WTC11 (cell line): Measurements from ENCODE around the gene F2RL2. TPM values are rescaled to one million over a fixed set of nuclear protein-coding genes. Genes with fewer than 3 reads are reported as not detected.

Experiments used
- ATAC-seq: fragments of 200-7000 bp; cut with Tn5 transposase; 2 replicates; pipeline ENCODE4 v1.10.0; 2021; ENCODE audit warnings: mild to moderate bottlenecking, moderate library complexity
- CTCF ChIA-PET: fragments of 300-600 bp; sonication (Branson Sonifier 250); formaldehyde crosslinking; loops from one replicate; lab custom pipeline; 2021; ENCODE audit warnings: antibody characterized with exemption; lab: Charles Lee
- POLR2A ChIA-PET: fragments of 350-600 bp; sonication (Branson Sonifier 250); formaldehyde crosslinking; loops from one replicate; lab custom pipeline; 2021; ENCODE audit warnings: antibody characterized with exemption; lab: Charles Lee
- DNase-seq: peaks from one replicate; pipeline ENCODE4 v3.0.0; 2021; ENCODE audit warnings: low spot score
- H3K27ac Mint-ChIP-seq: 2 replicates; pipeline ENCODE4 v1.8.0; 2021; ENCODE audit warnings: mixed read lengths
- H3K27me3 Mint-ChIP-seq: 2 replicates; pipeline ENCODE4 v1.8.0; 2021; ENCODE audit warnings: low read depth, mild to moderate bottlenecking, moderate library complexity, mixed read lengths
- H3K36me3 Mint-ChIP-seq: 2 replicates; pipeline ENCODE4 v1.8.0; 2021; ENCODE audit warnings: mixed read lengths
- H3K4me1 Mint-ChIP-seq: 2 replicates; pipeline ENCODE4 v1.8.0; 2022; ENCODE audit warnings: mixed read lengths
- H3K4me3 Mint-ChIP-seq: 2 replicates; pipeline ENCODE4 v1.8.0; 2021; ENCODE audit warnings: mild to moderate bottlenecking, moderate library complexity, mixed read lengths
- H3K9me3 Mint-ChIP-seq: 2 replicates; pipeline ENCODE4 v1.8.0; 2021; ENCODE audit warnings: mixed read lengths
- AR ChIP-seq: fragments of 250-450 bp; sonication (Bioruptor Pico); IDR thresholded peaks from 2 replicates; pipeline ENCODE4 v1.9.0; 2021; ENCODE audit warnings: mild to moderate bottlenecking
- CREB1 ChIP-seq: sonication (generic); formaldehyde crosslinking; IDR thresholded peaks from 2 replicates; pipeline ENCODE4 v1.8.0; 2023; ENCODE audit warnings: mild to moderate bottlenecking, missing genetic modification reagents
- CREM ChIP-seq: sonication (generic); formaldehyde crosslinking; IDR thresholded peaks from 2 replicates; pipeline ENCODE4 v1.8.1; 2022; ENCODE audit warnings: mild to moderate bottlenecking, missing genetic modification reagents, moderate library complexity
- FOXK1 ChIP-seq: sonication (generic); formaldehyde crosslinking; IDR thresholded peaks from 2 replicates; pipeline ENCODE4 v1.8.0; 2022; ENCODE audit warnings: mild to moderate bottlenecking, moderate library complexity, missing genetic modification reagents
- JAZF1 ChIP-seq: fragments of 250-450 bp; sonication (Bioruptor Pico); IDR thresholded peaks from 2 replicates; pipeline ENCODE4 v1.9.0; 2021; ENCODE audit warnings: moderate library complexity, mild to moderate bottlenecking, inconsistent platforms
- MXD4 ChIP-seq: fragments of 250-450 bp; sonication (Bioruptor Pico); IDR thresholded peaks from 2 replicates; pipeline ENCODE4 v1.8.0; 2021; ENCODE audit warnings: mild to moderate bottlenecking, moderate library complexity, borderline replicate concordance
- MYBL2 ChIP-seq: sonication (generic); formaldehyde crosslinking; IDR thresholded peaks from 2 replicates; pipeline ENCODE4 v1.8.1; 2023; ENCODE audit warnings: mild to moderate bottlenecking, moderate library complexity, missing genetic modification reagents
- NR3C1 ChIP-seq: sonication (generic); formaldehyde crosslinking; conservative IDR thresholded peaks from 2 replicates; pipeline ENCODE4 v1.8.1; 2023; ENCODE audit warnings: low read depth, mild to moderate bottlenecking, missing genetic modification reagents
- TEAD4 ChIP-seq: sonication (generic); formaldehyde crosslinking; IDR thresholded peaks from 2 replicates; pipeline ENCODE4 v1.8.0; 2022; ENCODE audit warnings: mild to moderate bottlenecking, missing genetic modification reagents
- ZBTB43 ChIP-seq: sonication (generic); formaldehyde crosslinking; IDR thresholded peaks from 2 replicates; pipeline ENCODE4 v1.8.1; 2023; ENCODE audit warnings: mild to moderate bottlenecking, missing genetic modification reagents
- ZMAT4 ChIP-seq: fragments of 250-450 bp; sonication (Bioruptor Pico); IDR thresholded peaks from 2 replicates; pipeline ENCODE4 v1.9.0; 2021; ENCODE audit warnings: mild to moderate bottlenecking
- ZNF121 ChIP-seq: sonication (generic); formaldehyde crosslinking; IDR thresholded peaks from 2 replicates; pipeline ENCODE4 v1.8.0; 2023; ENCODE audit warnings: missing genetic modification reagents
- ZNF219 ChIP-seq: sonication (generic); formaldehyde crosslinking; IDR thresholded peaks from 2 replicates; pipeline ENCODE4 v1.8.0; 2023; ENCODE audit warnings: missing genetic modification reagents, mild to moderate bottlenecking, borderline replicate concordance
- ZNF317 ChIP-seq: sonication (generic); formaldehyde crosslinking; IDR thresholded peaks from 2 replicates; pipeline ENCODE4 v1.8.1; 2023; ENCODE audit warnings: low read depth, mild to moderate bottlenecking, moderate library complexity, missing genetic modification reagents, borderline replicate concordance
- ZNF423 ChIP-seq: fragments of 250-450 bp; sonication (Bioruptor Pico); IDR thresholded peaks from 2 replicates; pipeline ENCODE4 v2.1.2; 2022; ENCODE audit warnings: mild to moderate bottlenecking, moderate library complexity
- ZNF671 ChIP-seq: fragments of 250-450 bp; sonication (Bioruptor Pico); IDR thresholded peaks from 2 replicates; pipeline ENCODE4 v1.8.0; 2021; ENCODE audit warnings: mild to moderate bottlenecking
- total RNA-seq: library from RNA; stranded (reverse); gene quantifications from 3 replicates; pipeline ENCODE4 v1.2.3, GENCODE V29; 2021
- TF ChIP-seq, protein P1 (sequence below): fragments of 250-450 bp; sonication (Bioruptor Pico); IDR thresholded peaks from 2 replicates; pipeline ENCODE4 v1.8.0; 2021; ENCODE audit warnings: mild to moderate bottlenecking
- TF ChIP-seq, protein P2 (sequence below): fragments of 250-450 bp; sonication (Bioruptor Pico); conservative IDR thresholded peaks from 2 replicates; pipeline ENCODE4 v1.9.0; 2021; ENCODE audit warnings: mild to moderate bottlenecking
- TF ChIP-seq, protein P3 (sequence below): sonication (generic); formaldehyde crosslinking; IDR thresholded peaks from 2 replicates; pipeline ENCODE4 v1.8.0; 2022; ENCODE audit warnings: mild to moderate bottlenecking, missing genetic modification reagents

The F2RL2 gene
- total RNA-seq, 1 experiment from 2014 or later: not detected

DNA sequence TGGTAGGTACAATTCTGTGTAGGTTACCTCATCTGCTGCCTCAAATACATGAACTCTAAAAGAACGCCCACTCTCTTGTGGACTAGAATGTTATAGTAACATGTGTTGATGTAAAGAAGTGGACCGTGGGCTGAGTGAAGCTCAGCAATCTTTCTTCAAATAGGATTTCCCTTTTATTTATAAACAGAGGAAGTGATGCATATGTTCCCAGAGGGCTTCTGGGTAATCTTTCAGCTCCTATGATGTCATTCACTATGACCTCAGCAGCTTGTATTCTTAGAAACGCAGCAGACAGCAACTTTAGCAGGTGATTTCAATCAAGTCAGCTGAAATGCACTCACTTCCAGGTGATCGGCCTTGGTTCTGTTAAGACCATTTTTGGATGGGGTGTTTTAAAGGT, 14.4 kb downstream of the F2RL2 start:
- Mint-ChIP-seq H3K27me3 (no peaks in the 10 kb centered on the region), H3K4me3 (no peak overlapping the region), H3K4me1 (peaks cover 14% of the 10 kb centered on the region), H3K27ac (no peak overlapping the region), H3K9me3 (no peaks in the 10 kb centered on the region), H3K36me3 (peaks cover 18% of the 10 kb centered on the region)
- no peak for TF ChIP-seq CREB1 (CRISPR knock-in tag)
- TF ChIP-seq JAZF1 (CRISPR knock-in tag): no peak
- ATAC-seq (no peak), DNase-seq (no peak)
- ChIA-PET POLR2A (no interaction called here), CTCF (no interaction called here)

DNA sequence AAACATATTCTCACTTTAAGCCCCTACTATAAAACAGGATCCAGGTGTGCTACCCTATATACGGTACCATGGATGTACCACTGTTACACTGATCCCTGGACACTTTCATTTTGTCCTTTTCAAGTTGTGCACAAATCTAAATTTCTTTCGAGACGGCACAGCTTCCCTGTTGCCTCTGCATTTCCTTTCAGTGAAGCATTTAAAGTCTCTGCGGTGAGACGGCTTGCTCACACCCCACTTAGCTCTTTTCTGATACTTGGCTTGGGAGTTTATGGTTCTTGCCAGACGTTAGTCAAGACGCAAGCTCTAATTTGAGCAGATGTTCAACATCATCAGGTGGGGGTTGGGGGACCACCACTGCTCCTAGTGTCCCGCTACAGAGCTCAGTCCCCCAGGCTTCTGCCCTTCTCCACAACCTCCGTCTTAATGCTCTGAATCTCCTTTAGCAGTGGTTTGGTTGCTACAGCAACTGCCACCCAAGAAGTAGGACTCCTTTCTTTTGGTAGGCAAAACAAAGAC, 15.8 kb downstream of the F2RL2 start:
- Mint-ChIP-seq H3K36me3 (peaks cover 22% of the 10 kb centered on the region), H3K9me3 (no peaks in the 10 kb centered on the region), H3K27ac (peak overlapping the region; percentile 11), H3K4me3 (no peak overlapping the region), H3K4me1 (peaks cover 14% of the 10 kb centered on the region), H3K27me3 (no peaks in the 10 kb centered on the region)
- ATAC-seq (peak; percentile 63), DNase-seq (no peak)
- TF ChIP-seq, protein P1, sequence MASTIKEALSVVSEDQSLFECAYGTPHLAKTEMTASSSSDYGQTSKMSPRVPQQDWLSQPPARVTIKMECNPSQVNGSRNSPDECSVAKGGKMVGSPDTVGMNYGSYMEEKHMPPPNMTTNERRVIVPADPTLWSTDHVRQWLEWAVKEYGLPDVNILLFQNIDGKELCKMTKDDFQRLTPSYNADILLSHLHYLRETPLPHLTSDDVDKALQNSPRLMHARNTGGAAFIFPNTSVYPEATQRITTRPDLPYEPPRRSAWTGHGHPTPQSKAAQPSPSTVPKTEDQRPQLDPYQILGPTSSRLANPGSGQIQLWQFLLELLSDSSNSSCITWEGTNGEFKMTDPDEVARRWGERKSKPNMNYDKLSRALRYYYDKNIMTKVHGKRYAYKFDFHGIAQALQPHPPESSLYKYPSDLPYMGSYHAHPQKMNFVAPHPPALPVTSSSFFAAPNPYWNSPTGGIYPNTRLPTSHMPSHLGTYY: no peak
- POLR2A ChIA-PET: no interaction called here
- CTCF ChIA-PET: interaction anchor here (0.6 to 2.1 kb wide), 5 partner anchors 24 to 423 kb away, joined by 3 to 13 read pairs (median 5); partner anchors contain the start of gene IQGAP2

DNA sequence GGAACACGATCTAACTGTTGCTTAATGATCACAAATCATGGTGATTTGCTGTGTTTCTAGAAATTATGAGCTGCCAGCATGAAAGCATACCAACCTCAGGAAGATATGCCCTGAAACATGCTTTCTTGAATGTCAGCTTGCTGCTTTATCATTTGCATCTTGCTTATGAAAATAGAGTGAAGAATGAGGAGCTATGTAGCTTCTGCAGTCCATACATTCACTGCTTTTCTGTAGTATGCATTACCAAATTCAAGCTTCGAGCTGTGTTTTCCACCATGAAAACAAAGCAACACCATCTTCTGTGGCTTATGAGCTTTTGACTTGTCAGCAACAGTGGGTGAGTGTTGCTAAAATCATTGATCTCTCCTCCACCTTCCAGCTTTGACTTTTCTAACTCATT, 16.5 kb downstream of the F2RL2 start:
- peak overlapping the region; percentile 43; the same call in 1 of the 2 replicates for H3K27ac Mint-ChIP-seq
- no peaks in the 10 kb centered on the region for H3K27me3 Mint-ChIP-seq
- ATAC-seq: no peak
- H3K4me1 Mint-ChIP-seq: peaks cover 14% of the 10 kb centered on the region
- ChIA-PET POLR2A (no interaction called here), CTCF (interaction anchor here (0.6 to 2.1 kb wide), 5 partner anchors 23 to 424 kb away, joined by 3 to 13 read pairs (median 5); partner anchors contain the start of gene IQGAP2)
- no peak for TF ChIP-seq ZMAT4 (CRISPR knock-in tag)
- H3K4me3 Mint-ChIP-seq: no peak overlapping the region
- no peak for DNase-seq
- no peaks in the 10 kb centered on the region for H3K9me3 Mint-ChIP-seq
- peaks cover 18% of the 10 kb centered on the region for H3K36me3 Mint-ChIP-seq

DNA sequence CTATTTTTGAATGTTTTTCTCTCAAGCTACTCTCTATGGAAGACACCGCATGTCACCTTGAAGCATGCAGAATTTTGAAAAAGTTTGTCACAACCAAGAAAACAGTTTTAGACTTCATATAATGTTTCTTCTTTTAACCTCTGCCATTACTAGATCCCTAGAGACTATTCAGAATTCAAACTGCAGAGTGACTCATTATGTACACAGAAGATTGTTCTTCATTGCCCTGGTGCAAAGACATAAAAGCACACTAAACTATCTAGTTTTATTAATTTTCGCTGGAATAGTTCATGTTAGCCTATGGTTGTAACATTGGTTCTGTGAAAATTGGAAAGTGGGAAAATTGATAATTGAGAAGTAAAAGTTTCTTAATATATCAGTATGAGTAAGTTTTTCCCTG, 18.4 kb downstream of the F2RL2 start:
- no peaks in the 10 kb centered on the region for H3K9me3 Mint-ChIP-seq
- peaks cover 14% of the 10 kb centered on the region for H3K4me1 Mint-ChIP-seq
- POLR2A ChIA-PET: no interaction called here
- DNase-seq: no peak
- H3K27me3 Mint-ChIP-seq: no peaks in the 10 kb centered on the region
- H3K27ac Mint-ChIP-seq: no peak overlapping the region
- H3K36me3 Mint-ChIP-seq: peaks cover 15% of the 10 kb centered on the region
- H3K4me3 Mint-ChIP-seq: no peak overlapping the region
- CTCF ChIA-PET: no interaction called here
- no peak for ATAC-seq
- TF ChIP-seq NR3C1 (CRISPR knock-in tag) (no peak), ZNF317 (CRISPR knock-in tag) (no peak), MXD4 (CRISPR knock-in tag) (no peak), ZNF671 (CRISPR knock-in tag) (no peak), MYBL2 (CRISPR knock-in tag) (no peak), CREM (CRISPR knock-in tag) (no peak), ZBTB43 (CRISPR knock-in tag) (no peak), ZNF121 (CRISPR knock-in tag) (no peak), AR (CRISPR knock-in tag) (no peak), FOXK1 (CRISPR knock-in tag) (no peak), ZNF219 (CRISPR knock-in tag) (no peak), TEAD4 (CRISPR knock-in tag) (no peak), ZNF423 (CRISPR knock-in tag) (no peak)
- TF ChIP-seq, protein P2, sequence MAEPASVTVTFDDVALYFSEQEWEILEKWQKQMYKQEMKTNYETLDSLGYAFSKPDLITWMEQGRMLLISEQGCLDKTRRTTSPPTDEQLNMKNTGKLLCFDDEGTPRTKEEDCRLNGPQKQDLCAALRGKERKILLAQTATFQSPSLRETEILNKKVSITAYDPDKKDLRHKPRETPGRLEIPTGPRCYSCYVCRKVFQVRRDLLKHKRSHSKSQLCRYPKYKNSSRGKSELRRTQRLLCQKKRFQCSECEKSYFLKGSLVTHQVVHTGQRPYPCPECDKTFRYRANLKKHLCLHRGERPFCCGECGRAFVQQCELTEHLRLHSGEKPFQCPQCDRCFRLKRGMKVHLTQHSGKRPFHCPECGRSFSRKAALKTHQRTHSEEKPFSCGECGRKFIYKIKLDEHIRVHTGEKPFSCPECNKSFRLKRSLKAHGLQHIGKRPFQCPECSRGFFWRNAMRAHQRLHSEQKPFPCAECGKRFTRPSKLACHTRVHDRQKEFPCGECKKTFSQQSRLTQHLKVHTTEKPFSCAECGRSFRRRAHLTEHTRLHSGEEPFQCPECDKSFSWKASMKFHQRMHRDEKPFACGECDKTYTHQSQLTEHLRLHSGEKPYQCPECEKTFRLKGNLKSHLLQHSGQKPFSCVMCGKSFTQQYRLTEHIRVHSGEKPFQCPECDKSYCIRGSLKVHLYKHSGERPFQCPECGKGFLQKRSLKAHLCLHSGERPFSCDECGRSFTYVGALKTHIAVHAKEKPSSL (CRISPR knock-in tag): no peak
- TF ChIP-seq, protein P3, sequence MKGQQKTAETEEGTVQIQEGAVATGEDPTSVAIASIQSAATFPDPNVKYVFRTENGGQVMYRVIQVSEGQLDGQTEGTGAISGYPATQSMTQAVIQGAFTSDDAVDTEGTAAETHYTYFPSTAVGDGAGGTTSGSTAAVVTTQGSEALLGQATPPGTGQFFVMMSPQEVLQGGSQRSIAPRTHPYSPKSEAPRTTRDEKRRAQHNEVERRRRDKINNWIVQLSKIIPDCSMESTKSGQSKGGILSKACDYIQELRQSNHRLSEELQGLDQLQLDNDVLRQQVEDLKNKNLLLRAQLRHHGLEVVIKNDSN (CRISPR knock-in tag): no peak
